Progenitor cell of endocrine pancreas (in vitro differentiated cells): ENCODE results near the gene TLE2. TPM values are rescaled to one million over a fixed set of nuclear protein-coding genes. Genes with fewer than 3 reads are reported as not detected.
A peak's percentile ranks its signal among the peaks of the same experiment; 100 is the strongest.

Experiments used
- DNase-seq: peaks from one replicate; pipeline ENCODE4 v3.0.0; 2021; ENCODE audit warnings: low spot score; ENCODE audit not compliant: unreplicated experiment
- H3K27ac Mint-ChIP-seq: 2 replicates; pipeline ENCODE4 v1.8.0; 2021; ENCODE audit warnings: mild to moderate bottlenecking, moderate library complexity, mixed read lengths
- H3K27me3 Mint-ChIP-seq: 2 replicates; pipeline ENCODE4 v1.8.0; 2021; ENCODE audit warnings: mixed read lengths
- H3K36me3 Mint-ChIP-seq: 2 replicates; pipeline ENCODE4 v1.8.0; 2022; ENCODE audit warnings: mixed read lengths; ENCODE audit not compliant: insufficient read depth
- H3K4me1 Mint-ChIP-seq: 2 replicates; pipeline ENCODE4 v1.8.0; 2021; ENCODE audit warnings: low read depth, mixed read lengths
- H3K4me3 Mint-ChIP-seq: 2 replicates; pipeline ENCODE4 v1.8.0; 2021; ENCODE audit warnings: low read depth, mild to moderate bottlenecking, moderate library complexity, mixed read lengths
- H3K9me3 Mint-ChIP-seq: 2 replicates; pipeline ENCODE4 v1.8.0; 2021; ENCODE audit warnings: low read depth, mixed read lengths
- total RNA-seq: library from RNA; stranded (reverse); gene quantifications from 2 replicates; pipeline ENCODE4 v1.2.1, GENCODE V29; 2021
- TF ChIP-seq, protein P1 (sequence below): fragments of 200-600 bp; sonication (generic); IDR thresholded peaks from one replicate; pipeline ENCODE4 v1.5.0; 2021; ENCODE audit warnings: antibody characterized with exemption, mild to moderate bottlenecking; ENCODE audit not compliant: unreplicated experiment

The TLE2 gene
- total RNA-seq, 1 donor from 2014 or later, result 160 TPM

DNA sequence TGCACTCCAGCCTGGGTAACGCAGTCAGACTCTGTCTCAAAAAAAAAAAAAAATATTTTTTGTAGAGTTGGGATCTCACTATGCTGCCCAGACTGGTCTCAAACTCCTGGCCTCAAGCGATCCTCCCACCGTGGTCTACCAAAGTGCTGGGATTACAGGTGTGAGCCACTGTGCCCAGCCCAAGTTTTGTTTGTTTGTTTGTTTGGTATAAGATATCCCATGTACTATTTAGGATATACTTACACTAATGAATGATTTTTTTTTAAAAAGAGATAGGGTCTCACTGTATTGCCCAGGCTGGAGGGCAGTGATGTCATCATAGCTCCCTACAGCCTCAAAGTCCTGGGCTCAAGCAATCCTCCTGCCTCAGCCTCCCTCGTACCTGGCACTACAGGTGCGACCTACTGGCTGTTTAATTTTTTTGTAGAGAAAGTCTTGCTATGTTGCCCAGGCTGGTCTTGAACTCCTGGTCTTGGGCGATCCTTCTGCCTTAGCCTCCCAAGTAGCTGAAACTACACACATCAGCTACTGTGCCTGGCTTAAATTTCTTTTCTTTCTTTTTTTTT lies 27.8 kb downstream of the TLE2 start:
- TF ChIP-seq, protein P1, sequence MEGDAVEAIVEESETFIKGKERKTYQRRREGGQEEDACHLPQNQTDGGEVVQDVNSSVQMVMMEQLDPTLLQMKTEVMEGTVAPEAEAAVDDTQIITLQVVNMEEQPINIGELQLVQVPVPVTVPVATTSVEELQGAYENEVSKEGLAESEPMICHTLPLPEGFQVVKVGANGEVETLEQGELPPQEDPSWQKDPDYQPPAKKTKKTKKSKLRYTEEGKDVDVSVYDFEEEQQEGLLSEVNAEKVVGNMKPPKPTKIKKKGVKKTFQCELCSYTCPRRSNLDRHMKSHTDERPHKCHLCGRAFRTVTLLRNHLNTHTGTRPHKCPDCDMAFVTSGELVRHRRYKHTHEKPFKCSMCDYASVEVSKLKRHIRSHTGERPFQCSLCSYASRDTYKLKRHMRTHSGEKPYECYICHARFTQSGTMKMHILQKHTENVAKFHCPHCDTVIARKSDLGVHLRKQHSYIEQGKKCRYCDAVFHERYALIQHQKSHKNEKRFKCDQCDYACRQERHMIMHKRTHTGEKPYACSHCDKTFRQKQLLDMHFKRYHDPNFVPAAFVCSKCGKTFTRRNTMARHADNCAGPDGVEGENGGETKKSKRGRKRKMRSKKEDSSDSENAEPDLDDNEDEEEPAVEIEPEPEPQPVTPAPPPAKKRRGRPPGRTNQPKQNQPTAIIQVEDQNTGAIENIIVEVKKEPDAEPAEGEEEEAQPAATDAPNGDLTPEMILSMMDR, result no peak
- no peak overlapping the region for H3K4me3 Mint-ChIP-seq
- peaks cover 31% of the 10 kb centered on the region for H3K36me3 Mint-ChIP-seq
- no peaks in the 10 kb centered on the region for H3K9me3 Mint-ChIP-seq
- no peak overlapping the region for H3K27ac Mint-ChIP-seq
- no peaks in the 10 kb centered on the region for H3K27me3 Mint-ChIP-seq
- H3K4me1 Mint-ChIP-seq, result no peaks in the 10 kb centered on the region
- DNase-seq, result no peak

DNA sequence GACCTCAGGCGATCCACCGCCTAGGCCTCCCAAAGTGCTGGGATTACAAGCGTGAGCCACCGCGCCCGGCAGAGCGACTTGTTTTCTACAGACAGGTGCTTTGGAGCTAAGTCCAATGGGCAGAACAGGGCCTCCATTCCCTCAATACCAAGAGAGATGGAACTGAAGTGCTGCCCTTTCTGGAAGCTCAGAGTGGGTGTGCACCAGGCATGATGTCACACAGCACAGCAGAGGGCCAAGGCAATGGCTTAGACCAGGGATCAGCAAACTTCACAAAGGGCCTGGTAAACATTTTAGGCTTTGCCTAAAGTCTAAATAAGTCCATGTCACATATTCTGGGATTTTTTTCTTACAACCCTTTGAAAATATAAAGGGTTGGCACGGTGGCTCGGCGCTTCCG lies 30.4 kb downstream of the TLE2 start:
- no peak overlapping the region for H3K27ac Mint-ChIP-seq
- DNase-seq, result no peak
- H3K4me1 Mint-ChIP-seq, result no peaks in the 10 kb centered on the region
- H3K27me3 Mint-ChIP-seq, result no peaks in the 10 kb centered on the region
- H3K4me3 Mint-ChIP-seq, result no peak overlapping the region
- TF ChIP-seq, protein P1, result no peak
- H3K36me3 Mint-ChIP-seq, result peaks cover 31% of the 10 kb centered on the region
- H3K9me3 Mint-ChIP-seq, result no peaks in the 10 kb centered on the region

DNA sequence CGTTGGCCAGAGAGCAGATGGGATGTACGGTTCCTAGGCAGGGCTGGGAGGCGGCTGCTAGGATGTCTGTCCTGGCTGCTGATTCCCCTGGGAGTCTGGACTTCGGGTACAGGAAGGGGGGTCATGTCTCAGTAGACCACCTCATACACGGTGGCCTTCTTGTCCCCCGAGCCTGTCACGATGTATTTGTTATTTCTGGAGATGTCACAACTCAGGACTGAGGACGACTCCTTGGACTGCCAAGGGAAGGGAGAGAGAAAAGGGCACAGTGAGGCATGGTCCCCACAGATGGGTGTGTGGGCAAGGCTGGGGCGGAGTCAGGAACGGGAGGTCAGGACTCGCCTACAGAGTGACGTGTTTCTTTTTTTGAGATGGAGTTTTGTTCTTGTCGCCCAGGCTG lies 31.4 kb downstream of the TLE2 start:
- TF ChIP-seq, protein P1, result no peak
- DNase-seq, result no peak
- H3K27me3 Mint-ChIP-seq, result no peaks in the 10 kb centered on the region
- no peak overlapping the region for H3K4me3 Mint-ChIP-seq
- no peaks in the 10 kb centered on the region for H3K9me3 Mint-ChIP-seq
- no peaks in the 10 kb centered on the region for H3K4me1 Mint-ChIP-seq
- H3K36me3 Mint-ChIP-seq, result peaks cover 28% of the 10 kb centered on the region
- peak overlapping the region; percentile 71 for H3K27ac Mint-ChIP-seq

DNA sequence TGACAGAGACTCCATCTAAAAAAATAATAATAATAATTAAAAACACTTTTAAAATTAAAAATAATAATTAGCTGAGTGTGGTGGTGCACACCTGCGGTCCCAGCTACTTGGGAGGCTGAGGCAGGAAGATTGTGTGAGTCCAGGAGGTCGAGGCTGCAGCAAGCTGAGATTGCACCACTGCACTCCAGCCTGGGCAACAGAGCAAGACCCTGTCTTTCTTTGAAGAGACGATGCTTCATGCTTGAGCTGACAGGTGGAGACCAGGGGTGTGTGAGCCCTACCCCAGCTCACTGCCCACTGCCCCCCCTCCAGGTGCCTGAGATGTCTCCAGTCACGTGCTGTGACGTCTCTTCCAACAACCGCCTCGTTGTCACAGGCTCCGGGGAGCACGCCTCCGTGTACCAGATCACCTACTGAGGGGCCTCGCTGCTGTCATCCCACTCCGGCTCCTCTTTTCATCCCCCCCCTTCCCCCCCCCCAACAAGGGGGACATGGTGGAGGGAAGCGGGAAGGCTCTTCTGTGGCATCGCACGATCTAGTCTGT lies 34.4 kb downstream of the TLE2 start:
- Mint-ChIP-seq H3K36me3 (peaks cover 22% of the 10 kb centered on the region), H3K27ac (no peak overlapping the region), H3K9me3 (no peaks in the 10 kb centered on the region), H3K4me1 (no peaks in the 10 kb centered on the region), H3K27me3 (no peaks in the 10 kb centered on the region), H3K4me3 (no peak overlapping the region)
- TF ChIP-seq, protein P1, result no peak
- no peak for DNase-seq

DNA sequence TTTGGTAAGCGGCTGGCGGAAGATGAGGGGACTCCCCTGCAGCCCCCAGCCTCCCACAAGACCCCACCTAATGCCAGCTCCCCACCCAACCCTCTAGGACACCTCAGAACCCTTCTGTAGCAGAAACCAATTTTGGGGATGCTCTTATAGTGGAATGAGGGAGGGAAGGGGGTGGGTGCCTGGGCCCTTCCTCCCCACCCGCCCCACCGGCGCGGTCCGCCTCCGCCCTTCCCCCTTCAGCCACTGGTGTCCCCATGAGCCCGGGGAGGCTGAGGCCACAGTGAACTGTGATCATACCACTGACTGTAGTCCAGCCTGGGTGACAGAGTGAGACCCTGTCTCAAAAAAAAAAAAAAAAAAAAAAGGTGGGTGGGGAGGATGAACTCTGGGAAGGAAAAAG lies 35.5 kb downstream of the TLE2 start:
- H3K4me3 Mint-ChIP-seq, result no peak overlapping the region

More for the DNA sequence above, 35.5 kb downstream of the TLE2 start:
- H3K36me3 Mint-ChIP-seq, result peaks cover 16% of the 10 kb centered on the region
- no peak overlapping the region for H3K27ac Mint-ChIP-seq
- H3K4me1 Mint-ChIP-seq, result no peaks in the 10 kb centered on the region
- no peaks in the 10 kb centered on the region for H3K27me3 Mint-ChIP-seq
- TF ChIP-seq, protein P1, result no peak
- DNase-seq, result no peak
- H3K9me3 Mint-ChIP-seq, result no peaks in the 10 kb centered on the region
